NCI-H82 treated with DMSO at 0.1 percent for 48 hours (cell line): ENCODE measurements around the gene KCTD3.

Experiments used
- DNase-seq: peaks from one replicate; lab custom pipeline; 2025; ENCODE audit not compliant: unreplicated experiment; lab: John Stamatoyannopoulos, UW

The KCTD3 gene

DNA sequence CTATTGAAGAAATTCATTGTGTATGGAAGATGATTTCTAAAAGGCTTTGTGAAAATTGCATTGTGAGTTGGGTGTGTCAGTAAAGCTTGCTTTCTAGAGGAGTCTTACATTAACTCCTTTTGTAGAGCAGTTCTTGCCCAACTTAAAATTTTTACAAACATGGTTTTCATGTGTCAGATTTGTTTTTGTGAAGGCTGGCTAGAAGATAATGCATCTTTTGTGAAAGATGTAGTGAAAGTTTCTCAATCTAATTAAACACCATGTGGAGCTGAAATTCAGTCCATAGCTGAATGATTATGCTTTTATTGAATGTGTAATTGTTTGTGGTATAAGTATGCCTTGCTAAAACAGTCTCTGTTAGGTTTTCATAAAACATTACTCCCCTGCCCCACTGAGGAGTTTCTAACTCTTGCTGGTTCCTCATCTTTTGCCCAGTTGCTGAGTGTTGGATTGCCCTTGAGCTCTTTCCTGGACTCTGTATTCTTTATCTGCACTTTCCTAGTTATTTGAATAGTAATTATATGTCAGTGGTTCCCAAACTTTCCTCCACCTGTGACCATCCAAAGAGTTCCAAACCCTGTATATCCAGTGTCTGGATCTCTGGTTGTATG is 38.0 kb downstream of the KCTD3 start:
- DNase-seq = no peak

DNA sequence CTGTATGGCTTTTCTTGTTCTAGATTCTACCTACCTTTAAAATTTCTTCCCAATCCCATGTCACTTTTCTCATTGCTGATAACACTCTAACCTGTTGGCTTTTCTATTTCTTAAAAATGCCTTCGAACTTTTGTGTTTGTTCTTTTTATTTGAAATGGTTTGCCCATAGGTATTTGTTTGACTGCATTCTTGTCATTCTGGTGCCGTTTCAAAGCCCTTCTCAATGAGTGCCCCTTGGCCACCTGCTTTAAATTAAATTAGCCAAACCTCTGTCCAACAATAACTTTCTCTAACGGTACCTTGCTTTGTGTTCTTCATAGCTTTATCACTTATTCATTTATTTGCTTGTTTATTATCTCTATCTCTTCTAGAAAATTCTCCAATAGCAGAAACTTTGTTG is 38.9 kb downstream of the KCTD3 start:
- no peak for DNase-seq

DNA sequence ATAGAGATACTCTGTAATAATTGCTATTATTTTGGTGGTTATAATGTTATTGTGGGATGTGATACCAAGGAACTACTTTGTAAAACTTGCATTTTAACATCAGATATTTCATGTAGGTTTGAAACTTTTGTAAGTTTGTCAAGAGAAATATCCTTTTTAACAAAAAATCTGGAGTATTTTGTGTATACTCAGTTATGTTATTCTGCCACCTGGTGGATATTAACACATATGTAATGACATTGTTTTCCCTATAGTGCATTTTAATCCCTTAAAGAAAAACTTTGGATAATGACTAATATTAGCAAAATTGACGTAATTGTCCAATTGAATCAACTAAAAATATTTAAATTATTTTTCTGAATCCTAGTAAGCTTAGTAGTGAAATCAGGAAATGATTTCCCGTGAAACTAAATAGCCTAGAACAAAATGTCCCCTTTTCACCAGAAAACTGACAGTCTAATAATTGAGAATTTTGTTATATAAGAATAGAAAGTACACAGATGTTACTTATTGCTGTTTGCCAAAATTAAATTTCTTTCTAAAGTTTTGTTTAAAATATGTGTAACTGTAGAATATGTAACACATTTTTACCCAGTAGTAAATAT is 39.6 kb downstream of the KCTD3 start:
- no peak for DNase-seq

DNA sequence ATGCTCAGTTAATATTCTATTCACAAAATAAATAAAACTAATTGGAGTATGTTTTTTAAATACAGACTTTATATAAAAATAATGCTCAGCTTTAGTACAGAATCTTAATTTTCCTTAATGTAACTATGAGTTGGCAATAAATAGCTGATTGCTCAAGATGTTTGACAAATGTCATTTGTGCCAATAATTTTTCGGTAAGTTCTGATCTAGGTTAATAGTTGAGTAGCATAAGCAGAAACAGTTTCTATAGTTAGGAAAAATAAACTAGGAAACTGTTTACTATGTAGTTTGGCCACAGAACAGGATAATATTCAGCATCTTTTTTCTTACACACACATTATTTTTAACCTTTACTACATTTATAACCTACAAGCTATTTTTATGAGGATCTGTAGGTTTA is 40.3 kb downstream of the KCTD3 start:
- no peak for DNase-seq

DNA sequence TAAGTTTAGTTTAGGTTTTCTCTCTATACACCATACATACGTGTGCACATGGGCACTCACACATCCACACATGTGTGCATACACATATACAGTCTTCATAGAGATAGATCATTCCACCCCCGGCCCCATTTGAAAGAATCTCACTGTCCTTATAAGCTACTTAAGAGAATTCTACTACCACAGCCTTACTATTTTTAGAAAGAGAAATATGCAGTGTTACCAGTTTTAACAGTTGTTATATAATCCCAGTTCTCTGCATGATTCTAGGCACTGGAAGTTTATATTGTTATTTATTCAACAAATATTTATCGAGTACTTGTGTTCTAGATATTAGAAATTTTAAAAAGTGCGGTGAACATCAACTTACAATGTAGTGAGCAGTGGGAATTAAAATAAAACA is 41.5 kb downstream of the KCTD3 start:
- DNase-seq = no peak

DNA sequence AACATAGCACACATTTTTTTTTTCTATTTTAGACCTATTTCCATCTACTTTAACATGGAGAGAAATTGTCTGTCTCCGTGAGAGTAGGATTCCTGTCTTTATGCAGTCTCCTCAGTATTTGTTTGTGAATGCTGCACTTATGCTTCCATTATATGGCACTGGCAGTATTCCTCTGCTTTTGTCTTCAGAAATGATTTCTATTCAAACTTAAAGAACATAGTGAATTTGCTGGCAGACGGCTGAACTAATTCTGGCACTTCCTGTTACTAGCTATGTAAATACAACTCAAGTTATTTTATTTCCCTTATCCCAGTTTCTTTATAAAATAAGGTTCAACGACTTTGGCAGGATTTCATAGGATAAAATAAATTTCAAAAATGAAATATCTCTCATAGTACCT is 45.3 kb downstream of the KCTD3 start:
- no peak for DNase-seq

DNA sequence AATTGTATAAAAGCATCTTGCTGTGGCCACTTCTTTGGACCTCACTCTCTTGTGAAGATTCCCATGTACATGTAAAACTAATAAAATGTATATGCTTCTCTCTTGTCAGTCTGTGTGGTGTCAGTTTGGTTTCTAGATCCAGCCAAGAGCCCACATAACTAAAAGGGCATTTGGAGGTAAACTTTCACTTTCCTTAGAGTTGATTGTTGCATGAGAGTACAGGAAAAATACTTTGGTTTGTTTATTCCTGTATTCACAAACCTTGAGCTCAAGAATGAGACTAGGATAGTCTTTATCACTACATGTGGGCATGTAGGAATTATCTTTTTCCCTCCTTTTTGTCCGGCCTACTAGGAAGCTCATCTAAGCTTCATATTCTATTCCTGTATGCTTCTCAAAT is 50.9 kb downstream of the KCTD3 start:
- DNase-seq = no peak

DNA sequence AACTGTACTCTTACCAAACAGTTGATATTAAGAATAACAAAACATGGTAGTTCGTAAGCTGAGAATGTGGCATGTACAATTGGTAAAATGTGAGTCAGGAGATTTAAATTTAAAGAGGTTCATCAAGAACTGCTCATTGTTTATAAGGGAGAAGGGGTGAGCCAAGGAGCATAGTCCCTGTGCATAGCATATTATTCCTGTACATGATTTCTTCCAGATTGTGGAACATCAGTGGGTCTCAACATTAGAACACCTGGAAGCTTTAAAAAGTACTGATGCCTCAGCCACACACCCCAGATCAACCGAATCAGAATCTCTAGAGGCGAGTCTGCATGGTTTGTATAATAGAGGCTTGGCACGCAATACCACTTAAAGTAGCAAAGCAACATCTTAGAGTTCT is 56.1 kb downstream of the KCTD3 start:
- DNase-seq = no peak

DNA sequence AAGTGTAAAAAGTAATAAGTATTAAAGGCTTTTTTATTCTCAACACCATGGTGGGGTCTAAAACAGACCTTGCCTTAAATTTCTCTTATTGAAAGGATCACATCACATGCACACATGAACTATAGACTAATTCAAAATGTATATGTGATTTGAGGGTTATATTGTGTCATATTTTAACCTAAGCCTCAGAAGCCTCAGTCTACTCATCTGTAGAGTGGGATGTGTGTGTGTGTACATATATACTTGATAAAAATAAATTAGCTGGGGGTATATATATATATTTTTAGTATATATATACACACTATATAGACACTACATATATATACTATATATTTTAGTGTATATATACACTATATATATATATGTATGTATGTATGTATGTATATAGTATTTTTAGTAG is 58.8 kb downstream of the KCTD3 start:
- DNase-seq = no peak

DNA sequence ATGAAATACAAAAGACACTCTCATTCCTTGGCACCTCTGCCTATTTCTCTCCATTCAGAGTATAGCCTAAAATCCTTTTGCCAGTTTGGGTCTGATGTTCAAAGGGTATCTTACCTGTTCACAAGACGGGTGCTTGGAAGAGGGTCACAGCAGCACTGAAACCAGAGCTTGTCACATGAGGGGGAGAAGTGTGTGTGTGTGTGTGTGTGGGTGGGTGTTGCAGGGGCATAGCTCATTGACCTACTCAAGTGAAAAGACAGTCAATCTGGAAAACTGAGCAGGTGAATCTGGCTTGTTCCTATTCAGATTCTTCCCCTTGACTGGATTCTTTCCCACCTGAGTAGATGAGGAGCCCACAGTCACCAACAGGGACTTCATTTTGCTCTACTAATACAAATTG is 63.9 kb downstream of the KCTD3 start:
- DNase-seq = no peak

DNA sequence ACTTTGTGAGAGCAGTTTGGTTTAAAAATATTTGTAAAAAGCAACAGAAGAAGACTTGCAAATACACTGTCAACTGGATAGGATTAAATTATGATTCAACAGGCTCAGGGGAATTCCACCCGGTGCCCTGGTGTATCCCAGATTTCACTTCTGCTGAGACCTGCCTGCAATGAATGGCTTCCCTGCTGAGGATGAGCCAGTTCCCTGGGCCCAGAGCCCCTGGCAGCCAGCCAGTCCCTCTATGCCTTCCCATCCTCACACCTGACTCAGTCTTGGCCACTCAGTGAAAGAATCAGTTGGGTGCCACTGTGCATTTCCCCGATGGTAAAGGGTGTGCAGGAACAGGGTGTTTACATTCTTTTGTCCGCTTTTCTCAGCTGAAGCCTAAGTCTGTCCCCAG is 64.4 kb downstream of the KCTD3 start:
- DNase-seq = no peak

DNA sequence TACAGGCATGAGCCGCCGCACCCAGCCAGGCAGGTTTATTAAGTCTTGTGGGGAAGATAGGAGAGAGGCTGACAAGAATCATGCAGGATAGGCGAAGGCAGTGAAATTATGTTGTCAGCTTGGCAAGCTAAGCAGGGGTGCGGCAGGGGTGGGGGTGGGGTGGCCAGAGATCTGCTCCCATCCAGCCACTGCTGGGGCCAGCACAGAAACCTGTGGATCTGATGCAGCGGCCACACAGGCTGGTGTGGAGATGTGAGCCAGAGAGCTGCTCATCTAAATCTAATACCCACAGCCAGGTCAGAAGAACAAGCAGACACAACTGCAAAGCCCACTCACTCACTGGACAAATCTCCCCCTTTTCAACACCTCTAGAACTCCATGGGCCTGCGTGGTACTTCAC is 68.7 kb downstream of the KCTD3 start:
- no peak for DNase-seq

DNA sequence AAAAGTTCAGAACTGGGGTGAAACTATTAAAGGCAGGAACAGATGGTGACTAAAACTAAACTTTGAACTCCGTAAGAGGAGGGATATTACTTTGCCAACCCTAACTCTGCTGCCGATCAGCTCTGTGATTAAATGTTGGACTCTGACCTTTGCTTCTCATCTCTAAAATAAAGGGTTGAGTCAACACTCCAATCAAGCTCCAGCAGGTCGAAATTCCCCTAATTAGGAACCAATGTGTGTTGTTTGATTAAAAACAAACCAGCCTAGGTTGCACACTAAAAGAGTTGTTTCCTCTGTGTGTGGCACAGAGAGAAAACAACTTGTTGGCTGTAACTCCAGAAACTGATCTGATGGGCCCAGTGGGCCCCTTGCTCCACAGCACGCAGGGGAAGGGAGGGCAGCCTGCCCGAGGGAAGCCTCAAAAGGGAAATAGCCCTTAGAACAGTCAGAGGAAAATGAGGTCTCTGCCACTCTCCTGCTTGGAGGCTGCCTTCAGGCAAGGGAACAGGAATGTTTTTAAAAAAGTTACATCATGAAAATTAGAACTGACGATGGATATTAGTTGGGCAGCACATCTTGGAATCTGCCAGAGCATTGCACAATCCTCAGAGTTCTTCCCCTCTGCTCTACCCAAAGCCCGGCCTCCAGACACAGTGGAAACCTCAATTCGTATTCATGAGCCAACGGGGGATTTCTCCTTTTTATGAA is 69.3 kb downstream of the KCTD3 start:
- DNase-seq = no peak

DNA sequence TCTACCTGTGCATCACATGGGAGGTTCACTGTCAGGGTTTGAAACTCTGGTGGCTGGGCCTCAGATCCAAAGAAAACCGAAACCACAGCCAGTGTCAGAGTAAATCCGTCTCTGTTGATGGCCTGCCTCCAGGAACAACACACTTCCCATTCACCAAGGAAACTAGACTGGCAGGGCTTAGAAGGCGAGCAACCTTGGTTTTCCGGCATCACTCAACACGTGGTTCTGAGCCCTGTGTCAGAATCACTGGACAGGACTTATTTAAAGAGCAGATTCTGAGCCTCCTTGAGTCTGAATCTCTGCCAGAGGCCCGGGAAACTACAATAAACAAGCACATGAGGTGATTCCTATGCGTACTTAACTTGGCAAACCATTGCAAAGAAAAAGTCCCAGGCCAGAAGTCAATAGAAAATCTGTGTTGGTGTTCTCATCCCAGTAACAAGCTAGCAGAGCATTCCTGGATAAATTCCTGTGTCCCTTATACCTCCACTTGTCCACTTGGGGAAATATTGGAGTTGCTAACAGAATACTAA is 70.0 kb downstream of the KCTD3 start:
- no peak for DNase-seq

DNA sequence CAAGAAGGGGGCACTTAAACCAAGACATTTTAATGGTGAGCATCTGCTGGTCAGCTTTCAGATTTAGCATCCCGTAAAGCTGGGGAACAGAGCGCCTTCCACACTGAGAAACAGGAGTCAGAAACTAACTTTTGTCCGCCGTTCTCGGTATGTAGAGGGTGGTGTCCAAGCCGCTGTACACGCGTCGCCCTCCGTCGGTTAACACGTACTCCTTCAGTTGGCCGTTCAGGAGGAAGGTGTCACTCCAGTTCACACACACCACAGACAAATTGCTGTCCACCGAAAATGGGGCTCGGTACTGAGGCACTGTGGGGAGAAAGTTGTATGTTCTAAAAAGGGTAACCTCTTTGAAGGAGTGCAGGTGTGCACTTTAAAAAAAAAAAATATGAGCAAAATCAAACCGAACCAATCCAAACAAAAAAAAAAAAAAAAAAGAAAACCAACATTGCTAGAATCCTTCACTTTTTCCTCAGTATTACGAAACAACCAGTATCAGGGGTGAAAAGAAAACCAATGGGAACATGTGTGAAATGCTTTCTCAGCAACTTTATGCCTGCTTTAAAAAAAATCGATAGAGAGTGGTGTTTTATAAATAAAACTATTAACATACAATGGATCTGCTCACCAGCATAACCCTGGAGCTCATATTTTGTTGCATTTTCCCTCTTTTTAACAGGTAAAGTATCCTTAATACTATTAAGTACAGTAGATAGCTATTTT is 73.5 kb downstream of the KCTD3 start:
- DNase-seq = no peak

DNA sequence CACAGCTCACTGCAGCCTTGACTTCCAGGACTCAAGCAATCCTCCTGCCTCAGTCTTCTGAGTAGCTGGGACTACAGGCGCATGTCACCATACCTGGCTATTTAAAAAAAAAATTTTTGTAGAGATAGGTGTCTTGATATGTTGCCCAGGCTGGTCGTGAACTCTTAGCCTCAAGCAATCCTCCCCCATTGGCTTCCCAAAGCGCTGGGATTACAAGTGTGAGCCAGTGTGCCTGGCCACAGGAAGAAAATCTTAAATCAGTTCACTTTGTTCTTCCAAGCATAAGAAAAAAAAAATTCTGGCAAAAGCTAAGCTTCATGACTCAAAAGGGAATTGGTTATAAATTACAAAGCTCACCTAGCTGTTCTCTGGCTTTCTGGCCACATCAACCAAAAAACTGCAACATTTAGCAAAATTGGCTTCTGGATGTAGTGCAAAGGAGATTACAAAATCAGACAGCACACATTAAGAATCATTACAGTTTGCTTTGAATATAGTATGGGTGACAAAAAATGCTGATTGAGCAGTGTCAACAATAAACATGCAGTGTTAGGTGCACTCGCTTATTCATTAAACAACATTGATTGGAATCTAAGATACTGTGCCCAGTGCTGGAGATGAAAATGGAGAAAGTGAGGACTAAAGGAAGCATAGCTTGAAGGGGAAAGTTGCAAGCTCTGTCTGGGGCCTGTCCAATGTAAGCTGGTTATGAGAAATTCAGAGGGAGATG is 76.7 kb downstream of the KCTD3 start:
- no peak for DNase-seq

DNA sequence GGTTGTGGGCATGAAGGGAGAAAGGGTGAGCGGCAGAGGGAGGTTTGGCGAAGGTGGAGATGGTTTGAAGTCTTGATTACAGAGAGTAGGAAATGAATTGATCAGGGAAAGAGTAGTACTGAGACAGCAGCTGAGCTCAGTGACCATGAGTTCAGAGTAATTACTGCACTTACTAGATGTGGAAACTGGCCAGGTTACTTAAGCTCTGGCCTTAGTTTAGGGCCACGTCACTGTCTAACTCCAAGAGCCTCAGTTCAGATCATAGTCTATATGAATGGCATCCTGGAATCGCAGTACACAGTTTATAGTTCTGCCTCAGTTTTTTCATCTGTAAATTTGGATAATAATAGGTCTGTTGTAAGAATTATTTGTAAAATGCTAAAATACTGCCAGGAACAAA is 78.1 kb downstream of the KCTD3 start:
- no peak for DNase-seq

DNA sequence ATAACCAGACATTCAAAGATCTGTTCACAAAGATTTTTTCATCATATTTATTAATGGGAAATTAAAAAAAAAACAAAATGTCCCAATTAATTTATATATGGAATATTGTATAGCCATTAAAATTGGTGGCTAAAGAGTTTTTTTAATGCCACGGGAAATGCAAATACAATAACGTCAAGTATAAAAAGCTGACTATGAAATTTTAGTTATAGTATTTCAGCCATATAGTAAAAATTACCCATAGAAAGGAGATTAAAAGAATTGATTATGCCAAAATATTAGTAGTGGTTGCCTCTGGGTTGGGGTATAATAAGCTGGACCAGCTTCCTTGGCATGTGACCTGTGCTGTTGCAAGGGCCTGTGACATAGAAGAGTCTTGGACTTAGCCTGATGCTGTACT is 78.8 kb downstream of the KCTD3 start:
- DNase-seq = no peak

DNA sequence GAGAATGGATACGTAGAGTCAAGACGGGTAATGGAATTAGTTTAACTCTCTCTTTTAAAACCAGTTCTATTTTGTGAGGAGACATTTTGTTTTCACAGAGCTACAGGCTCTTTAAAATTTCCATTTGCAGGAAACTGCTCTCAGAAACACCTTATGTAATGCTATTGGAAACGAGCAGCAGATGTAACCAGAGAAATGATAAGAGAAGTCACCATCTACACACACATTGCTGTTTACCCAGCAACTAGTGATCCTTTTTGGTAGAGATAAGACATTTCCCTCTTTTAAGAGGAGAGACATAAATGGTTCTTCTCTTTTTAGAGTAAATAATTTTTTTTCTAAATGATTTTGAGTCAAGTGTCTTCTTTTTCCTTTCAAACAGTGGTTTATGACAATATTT is 80.6 kb downstream of the KCTD3 start:
- no peak for DNase-seq

DNA sequence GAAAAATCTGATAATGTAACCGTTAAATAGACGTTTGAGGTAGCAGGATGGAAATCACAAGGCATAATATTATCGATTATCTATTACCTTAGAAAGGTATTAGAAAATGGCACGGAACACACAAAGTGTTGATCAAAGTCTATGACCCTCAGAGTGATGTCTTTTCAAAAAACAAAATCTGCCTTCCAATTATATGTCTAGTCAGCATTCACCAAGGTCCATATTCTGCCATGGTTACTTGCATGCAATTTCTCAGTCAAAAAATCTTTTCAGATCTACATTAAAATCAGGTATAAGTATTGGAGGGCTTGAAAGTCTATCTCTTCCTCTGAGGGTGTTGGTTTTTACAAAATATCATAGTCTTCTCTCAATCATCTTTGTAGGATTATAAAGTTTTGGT is 81.9 kb downstream of the KCTD3 start:
- DNase-seq = no peak

DNA sequence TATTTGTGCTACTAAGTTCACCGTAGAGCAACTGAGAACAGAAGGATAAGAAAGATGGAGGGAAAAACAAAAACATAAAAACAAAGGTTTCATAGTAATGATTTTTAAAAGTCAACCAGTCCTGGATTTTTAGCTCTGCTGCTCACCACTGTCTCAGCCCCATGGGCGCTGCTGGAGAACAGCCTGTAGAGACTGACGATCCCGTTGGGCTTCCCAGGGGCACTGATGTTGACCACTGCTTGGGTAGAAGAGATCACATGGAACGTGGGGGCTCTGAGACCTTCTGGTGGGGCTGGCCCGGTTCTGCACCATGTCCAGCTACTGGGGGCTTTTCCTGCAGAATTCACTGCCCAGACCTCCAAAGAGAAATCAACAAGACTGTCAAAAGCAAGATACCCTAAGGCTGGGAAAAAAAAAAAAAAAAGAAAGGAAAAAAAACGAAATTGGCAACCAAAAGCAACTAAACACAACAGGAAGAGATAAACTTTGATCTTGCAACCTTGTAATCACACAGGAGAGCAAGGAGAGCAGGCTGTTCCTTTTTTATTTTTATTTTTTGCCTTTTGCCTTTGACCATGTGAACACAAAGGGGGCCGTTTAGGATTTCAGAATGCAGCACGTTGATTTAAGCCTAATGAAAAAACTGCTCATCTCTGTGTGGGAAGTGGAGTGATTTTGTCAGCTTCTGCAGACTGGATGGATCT is 83.5 kb downstream of the KCTD3 start:
- no peak for DNase-seq
